ENCODE data around the gene C3.

C3 gene

GRCh38 chr19:6720369-6721137 is at the start of gene C3:
Gene C3, minus strand, starts transcription at chr19:6720650. Its CDS starts 61 bp downstream, at chr19:6720589.
- Histone ChIP-seq H3K27ac (ENCODE audit: poor library complexity, severe bottlenecking) (peak within 1 kb of the TSS; percentile 52), H3K9me3 (ENCODE audit: severe bottlenecking) (no peaks in the 10 kb centered on the region), H3K4me3 (ENCODE audit: severe bottlenecking) (peak within 1 kb of the TSS; percentile 16), H3K36me3 (ENCODE audit: low read depth) (peaks cover 13% of the 10 kb centered on the region), H3K4me1 (ENCODE audit: insufficient read depth, poor library complexity, severe bottlenecking) (peaks cover 23% of the 10 kb centered on the region), H3K27me3 (ENCODE audit: insufficient read depth, poor library complexity, severe bottlenecking) (no peaks in the 10 kb centered on the region)
- ATAC-seq (ENCODE audit: low read depth) (peak; percentile 80), DNase-seq (ENCODE audit: low spot score) (peak; percentile 83)
- no peak for TF ChIP-seq CTCF (IDR thresholded peaks at IDR 0.05; ENCODE audit: poor library complexity, severe bottlenecking)

- TF ChIP-seq CTCF (IDR thresholded peaks at IDR 0.05; ENCODE audit: poor library complexity, severe bottlenecking): peak; percentile 20
- no peak for DNase-seq (ENCODE audit: low spot score)
- Histone ChIP-seq H3K27me3 (ENCODE audit: insufficient read depth, poor library complexity, severe bottlenecking) (no peaks in the 10 kb centered on the region), H3K4me3 (ENCODE audit: severe bottlenecking) (no peak overlapping the region), H3K36me3 (ENCODE audit: low read depth) (peaks cover 18% of the 10 kb centered on the region), H3K4me1 (ENCODE audit: insufficient read depth, poor library complexity, severe bottlenecking) (peaks cover 7% of the 10 kb centered on the region), H3K9me3 (ENCODE audit: severe bottlenecking) (no peaks in the 10 kb centered on the region), H3K27ac (ENCODE audit: poor library complexity, severe bottlenecking) (no peak overlapping the region)
- ATAC-seq (ENCODE audit: low read depth): no peak
Measured at GRCh38 chr19:6769006-6769619, 48.7 kb upstream of the C3 start.

GRCh38 chr19:6768236-6768785 is 47.9 kb upstream of the C3 start:
- DNase-seq (ENCODE audit: low spot score): no peak
- peaks cover 26% of the 10 kb centered on the region for H3K36me3 ChIP-seq (ENCODE audit: low read depth)
- H3K4me3 ChIP-seq (ENCODE audit: severe bottlenecking): no peak overlapping the region
- no peak for ATAC-seq (ENCODE audit: low read depth)
- H3K4me1 ChIP-seq (ENCODE audit: insufficient read depth, poor library complexity, severe bottlenecking): peaks cover 7% of the 10 kb centered on the region
- H3K27me3 ChIP-seq (ENCODE audit: insufficient read depth, poor library complexity, severe bottlenecking): no peaks in the 10 kb centered on the region
- no peaks in the 10 kb centered on the region for H3K9me3 ChIP-seq (ENCODE audit: severe bottlenecking)
- no peak for TF ChIP-seq CTCF (IDR thresholded peaks at IDR 0.05; ENCODE audit: poor library complexity, severe bottlenecking)
- peak overlapping the region; percentile 97 for H3K27ac ChIP-seq (ENCODE audit: poor library complexity, severe bottlenecking)

- Histone ChIP-seq H3K36me3 (ENCODE audit: low read depth) (peaks cover 33% of the 10 kb centered on the region), H3K4me3 (ENCODE audit: severe bottlenecking) (peak within 1 kb of the TSS; percentile 61), H3K4me1 (ENCODE audit: insufficient read depth, poor library complexity, severe bottlenecking) (peaks cover 7% of the 10 kb centered on the region), H3K9me3 (ENCODE audit: severe bottlenecking) (no peaks in the 10 kb centered on the region), H3K27me3 (ENCODE audit: insufficient read depth, poor library complexity, severe bottlenecking) (no peaks in the 10 kb centered on the region), H3K27ac (ENCODE audit: poor library complexity, severe bottlenecking) (peak within 1 kb of the TSS; percentile 97)
- DNase-seq (ENCODE audit: low spot score) (peak; percentile 94), ATAC-seq (ENCODE audit: low read depth) (peak; percentile 76)
- no peak for TF ChIP-seq CTCF (IDR thresholded peaks at IDR 0.05; ENCODE audit: poor library complexity, severe bottlenecking)
Measured at GRCh38 chr19:6767357-6768235, 47.1 kb upstream of the C3 start, which contains the start of gene SH2D3A. Gene SH2D3A, minus strand, starts transcription at chr19:6767435. Its CDS starts 3,687 bp downstream, at chr19:6763748.

All from RWPE2 (cell line).